HFF-Myc (cell line): ENCODE data around the gene SEPTIN8.

Source experiments
- DNase-seq: peaks from one replicate; pipeline ENCODE4 v3.0.0-alpha.2; 2011; ENCODE audit warnings: low read depth; ENCODE audit errors: extremely low read depth
- H3K4me3 ChIP-seq: replicated peaks from 2 replicates; pipeline ENCODE4 v1.5.1; 2011; ENCODE audit warnings: low read depth, mild to moderate bottlenecking, control low read depth, low read length
- CTCF ChIP-seq: IDR thresholded peaks from 2 replicates; pipeline ENCODE4 v1.5.1; 2012; ENCODE audit warnings: mild to moderate bottlenecking, low read depth, low read length, control low read depth; ENCODE audit errors: missing control alignments

The SEPTIN8 gene

GRCh38 chr5:132734687-132735086 lies 42.4 kb downstream of the SEPTIN8 start:
- no peak overlapping the region for H3K4me3 ChIP-seq
- DNase-seq, result no peak
- TF ChIP-seq CTCF, result no peak

- no peak for TF ChIP-seq CTCF
- no peak for DNase-seq
- H3K4me3 ChIP-seq, result no peak overlapping the region
These were observed 43.4 kb downstream of the SEPTIN8 start for GRCh38 chr5:132733499-132734148.

- DNase-seq, result no peak
- H3K4me3 ChIP-seq, result no peak overlapping the region
- no peak for TF ChIP-seq CTCF
These were observed 47.1 kb downstream of the SEPTIN8 start for GRCh38 chr5:132729896-132730295.

- TF ChIP-seq CTCF, result no peak
- no peak overlapping the region for H3K4me3 ChIP-seq
These were observed 51.3 kb downstream of the SEPTIN8 start for GRCh38 chr5:132725745-132726144.

GRCh38 chr5:132718544-132719312 lies 58.3 kb downstream of the SEPTIN8 start:
- DNase-seq, result no peak
- TF ChIP-seq CTCF, result no peak
- H3K4me3 ChIP-seq, result no peak overlapping the region

More at GRCh38 chr5:132725745-132726144, 51.3 kb downstream of the SEPTIN8 start:
- no peak for DNase-seq

GRCh38 chr5:132714456-132715307 lies 62.4 kb downstream of the SEPTIN8 start:
- no peak overlapping the region for H3K4me3 ChIP-seq
- TF ChIP-seq CTCF, result peak; percentile 20
- DNase-seq, result no peak
